ENCODE measurements around the gene ZFYVE9.

The ZFYVE9 gene

DNA sequence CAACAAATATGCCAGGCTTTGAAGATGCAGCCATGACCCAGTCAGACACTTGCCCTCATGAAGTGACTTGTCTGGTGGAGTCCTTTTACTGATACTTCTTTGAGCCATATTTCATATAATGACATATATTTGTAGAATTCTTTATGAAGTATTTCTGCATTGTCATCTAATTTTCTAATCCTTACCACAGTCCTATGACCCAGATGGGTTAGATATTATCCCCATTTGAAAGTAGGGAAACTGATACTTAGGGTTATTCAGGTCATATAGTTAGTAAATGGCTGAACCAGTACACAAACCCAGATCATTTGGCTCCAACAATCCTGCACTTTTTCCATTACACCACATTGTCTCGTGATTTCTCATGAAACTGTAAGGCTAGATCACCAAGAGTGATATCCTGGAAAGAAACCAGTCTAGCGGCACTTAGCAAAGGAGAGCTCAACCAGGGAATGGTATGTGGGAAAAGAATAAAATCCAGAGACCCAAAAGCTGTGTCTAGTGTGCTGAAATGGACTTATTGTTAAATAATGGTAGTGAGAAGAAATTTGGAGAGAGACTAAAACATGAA lies 49.6 kb downstream of the ZFYVE9 start:
- Histone ChIP-seq H3K9me3 (ENCODE audit: control insufficient read depth, insufficient read depth, low read depth, low read length) (no peaks in the 10 kb centered on the region), H3K4me3 (ENCODE audit: low read depth, low read length) (no peak overlapping the region), H3K4me1 (ENCODE audit: control insufficient read depth, insufficient read depth, low read length) (peaks cover 8% of the 10 kb centered on the region; the same call in 1 of the 2 replicates), H3K36me3 (ENCODE audit: control insufficient read depth in 2 of 2, insufficient read depth in 1 of 2, low read length in 2 of 2) (no peaks in the 10 kb centered on the region), H3K27ac (ENCODE audit: extremely low read depth, low read depth, low read length) (no peak overlapping the region)
- ChIA-PET CTCF (no interaction called here), POLR2A (no interaction called here)
- TF ChIP-seq ZBTB17 (tag by site-specific recombination; IDR thresholded peaks at IDR 0.05) (no peak), ZFP37 (tag by site-specific recombination; IDR thresholded peaks at IDR 0.05) (no peak), ZNF184 (tag by site-specific recombination; IDR thresholded peaks at IDR 0.05) (no peak), ZNF157 (tag by site-specific recombination; IDR thresholded peaks at IDR 0.05) (no peak), ZNF423 (tag by site-specific recombination; IDR thresholded peaks at IDR 0.05) (no peak)
- TF ChIP-seq, protein P1, sequence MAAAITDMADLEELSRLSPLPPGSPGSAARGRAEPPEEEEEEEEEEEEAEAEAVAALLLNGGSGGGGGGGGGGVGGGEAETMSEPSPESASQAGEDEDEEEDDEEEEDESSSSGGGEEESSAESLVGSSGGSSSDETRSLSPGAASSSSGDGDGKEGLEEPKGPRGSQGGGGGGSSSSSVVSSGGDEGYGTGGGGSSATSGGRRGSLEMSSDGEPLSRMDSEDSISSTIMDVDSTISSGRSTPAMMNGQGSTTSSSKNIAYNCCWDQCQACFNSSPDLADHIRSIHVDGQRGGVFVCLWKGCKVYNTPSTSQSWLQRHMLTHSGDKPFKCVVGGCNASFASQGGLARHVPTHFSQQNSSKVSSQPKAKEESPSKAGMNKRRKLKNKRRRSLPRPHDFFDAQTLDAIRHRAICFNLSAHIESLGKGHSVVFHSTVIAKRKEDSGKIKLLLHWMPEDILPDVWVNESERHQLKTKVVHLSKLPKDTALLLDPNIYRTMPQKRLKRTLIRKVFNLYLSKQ (tag by site-specific recombination; IDR thresholded peaks at IDR 0.05; ENCODE audit: borderline replicate concordance) = no peak

DNA sequence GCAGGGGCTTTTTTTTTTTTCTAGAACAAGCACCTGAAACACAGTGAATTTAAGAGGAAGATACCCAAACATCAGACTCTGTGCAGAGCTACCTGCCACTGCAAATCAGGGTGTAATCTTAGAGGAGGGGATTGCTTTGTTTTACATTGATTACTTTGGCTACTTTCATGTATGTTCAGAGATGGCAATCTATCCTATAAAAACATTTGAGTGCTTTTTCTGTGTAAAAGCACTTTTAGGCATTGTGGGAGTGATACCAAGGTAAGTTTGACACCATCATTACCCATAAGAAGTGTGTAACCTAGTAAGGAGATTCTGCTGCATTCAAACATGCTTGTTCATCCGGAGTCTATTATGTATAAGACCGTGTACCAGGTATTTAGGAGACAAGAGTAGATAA lies 50.1 kb downstream of the ZFYVE9 start:
- Histone ChIP-seq H3K9me3 (ENCODE audit: control insufficient read depth, insufficient read depth, low read depth, low read length) (no peaks in the 10 kb centered on the region), H3K4me1 (ENCODE audit: control insufficient read depth, insufficient read depth, low read length) (peaks cover 8% of the 10 kb centered on the region; the same call in 1 of the 2 replicates), H3K36me3 (ENCODE audit: control insufficient read depth in 2 of 2, insufficient read depth in 1 of 2, low read length in 2 of 2) (no peaks in the 10 kb centered on the region), H3K27ac (ENCODE audit: extremely low read depth, low read depth, low read length) (no peak overlapping the region), H3K4me3 (ENCODE audit: low read depth, low read length) (no peak overlapping the region)
- ChIA-PET POLR2A (no interaction called here), CTCF (no interaction called here)
- TF ChIP-seq OSR2 (tag by site-specific recombination; IDR thresholded peaks at IDR 0.05) (0 out of 2 replicates have a peak, but pooled peaks have one; percentile 22), ZXDB (tag by site-specific recombination; IDR thresholded peaks at IDR 0.05) (no peak), ZFP3 (tag by site-specific recombination; IDR thresholded peaks at IDR 0.05; ENCODE audit: low read depth) (no peak)
- TF ChIP-seq, protein P2, sequence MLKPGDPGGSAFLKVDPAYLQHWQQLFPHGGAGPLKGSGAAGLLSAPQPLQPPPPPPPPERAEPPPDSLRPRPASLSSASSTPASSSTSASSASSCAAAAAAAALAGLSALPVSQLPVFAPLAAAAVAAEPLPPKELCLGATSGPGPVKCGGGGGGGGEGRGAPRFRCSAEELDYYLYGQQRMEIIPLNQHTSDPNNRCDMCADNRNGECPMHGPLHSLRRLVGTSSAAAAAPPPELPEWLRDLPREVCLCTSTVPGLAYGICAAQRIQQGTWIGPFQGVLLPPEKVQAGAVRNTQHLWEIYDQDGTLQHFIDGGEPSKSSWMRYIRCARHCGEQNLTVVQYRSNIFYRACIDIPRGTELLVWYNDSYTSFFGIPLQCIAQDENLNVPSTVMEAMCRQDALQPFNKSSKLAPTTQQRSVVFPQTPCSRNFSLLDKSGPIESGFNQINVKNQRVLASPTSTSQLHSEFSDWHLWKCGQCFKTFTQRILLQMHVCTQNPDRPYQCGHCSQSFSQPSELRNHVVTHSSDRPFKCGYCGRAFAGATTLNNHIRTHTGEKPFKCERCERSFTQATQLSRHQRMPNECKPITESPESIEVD (tag by site-specific recombination; IDR thresholded peaks at IDR 0.05) = peak; percentile 60; the same call in 1 of the 2 replicates

DNA sequence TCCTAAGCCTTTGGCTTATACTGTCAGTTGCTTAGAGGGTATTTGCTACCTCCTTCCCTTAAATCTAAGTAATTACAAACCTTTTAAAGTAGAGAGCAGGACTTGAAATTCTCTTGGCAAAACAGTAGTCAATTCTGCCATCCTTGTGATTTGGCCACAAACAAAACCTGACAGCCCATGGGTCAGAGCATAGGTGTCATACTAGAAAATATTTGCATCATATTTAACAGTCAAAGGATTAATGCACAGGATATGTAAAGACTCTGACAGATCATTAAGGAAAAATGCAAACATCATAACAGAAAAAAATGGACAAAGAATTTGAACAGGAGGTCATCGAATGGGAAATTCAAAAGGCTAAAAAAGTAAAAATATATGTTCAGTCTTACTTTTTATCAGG lies 50.5 kb downstream of the ZFYVE9 start:
- CTCF ChIA-PET = no interaction called here
- POLR2A ChIA-PET = no interaction called here
- TF ChIP-seq, protein P3, sequence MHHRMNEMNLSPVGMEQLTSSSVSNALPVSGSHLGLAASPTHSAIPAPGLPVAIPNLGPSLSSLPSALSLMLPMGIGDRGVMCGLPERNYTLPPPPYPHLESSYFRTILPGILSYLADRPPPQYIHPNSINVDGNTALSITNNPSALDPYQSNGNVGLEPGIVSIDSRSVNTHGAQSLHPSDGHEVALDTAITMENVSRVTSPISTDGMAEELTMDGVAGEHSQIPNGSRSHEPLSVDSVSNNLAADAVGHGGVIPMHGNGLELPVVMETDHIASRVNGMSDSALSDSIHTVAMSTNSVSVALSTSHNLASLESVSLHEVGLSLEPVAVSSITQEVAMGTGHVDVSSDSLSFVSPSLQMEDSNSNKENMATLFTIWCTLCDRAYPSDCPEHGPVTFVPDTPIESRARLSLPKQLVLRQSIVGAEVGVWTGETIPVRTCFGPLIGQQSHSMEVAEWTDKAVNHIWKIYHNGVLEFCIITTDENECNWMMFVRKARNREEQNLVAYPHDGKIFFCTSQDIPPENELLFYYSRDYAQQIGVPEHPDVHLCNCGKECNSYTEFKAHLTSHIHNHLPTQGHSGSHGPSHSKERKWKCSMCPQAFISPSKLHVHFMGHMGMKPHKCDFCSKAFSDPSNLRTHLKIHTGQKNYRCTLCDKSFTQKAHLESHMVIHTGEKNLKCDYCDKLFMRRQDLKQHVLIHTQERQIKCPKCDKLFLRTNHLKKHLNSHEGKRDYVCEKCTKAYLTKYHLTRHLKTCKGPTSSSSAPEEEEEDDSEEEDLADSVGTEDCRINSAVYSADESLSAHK (tag by site-specific recombination; IDR thresholded peaks at IDR 0.05) = no peak
- no peak for TF ChIP-seq GLIS1 (tag by site-specific recombination; IDR thresholded peaks at IDR 0.05)
- no peak for TF ChIP-seq ZNF596 (tag by site-specific recombination; IDR thresholded peaks at IDR 0.05)
- TF ChIP-seq, protein P4, sequence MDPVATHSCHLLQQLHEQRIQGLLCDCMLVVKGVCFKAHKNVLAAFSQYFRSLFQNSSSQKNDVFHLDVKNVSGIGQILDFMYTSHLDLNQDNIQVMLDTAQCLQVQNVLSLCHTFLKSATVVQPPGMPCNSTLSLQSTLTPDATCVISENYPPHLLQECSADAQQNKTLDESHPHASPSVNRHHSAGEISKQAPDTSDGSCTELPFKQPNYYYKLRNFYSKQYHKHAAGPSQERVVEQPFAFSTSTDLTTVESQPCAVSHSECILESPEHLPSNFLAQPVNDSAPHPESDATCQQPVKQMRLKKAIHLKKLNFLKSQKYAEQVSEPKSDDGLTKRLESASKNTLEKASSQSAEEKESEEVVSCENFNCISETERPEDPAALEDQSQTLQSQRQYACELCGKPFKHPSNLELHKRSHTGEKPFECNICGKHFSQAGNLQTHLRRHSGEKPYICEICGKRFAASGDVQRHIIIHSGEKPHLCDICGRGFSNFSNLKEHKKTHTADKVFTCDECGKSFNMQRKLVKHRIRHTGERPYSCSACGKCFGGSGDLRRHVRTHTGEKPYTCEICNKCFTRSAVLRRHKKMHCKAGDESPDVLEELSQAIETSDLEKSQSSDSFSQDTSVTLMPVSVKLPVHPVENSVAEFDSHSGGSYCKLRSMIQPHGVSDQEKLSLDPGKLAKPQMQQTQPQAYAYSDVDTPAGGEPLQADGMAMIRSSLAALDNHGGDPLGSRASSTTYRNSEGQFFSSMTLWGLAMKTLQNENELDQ (tag by site-specific recombination; IDR thresholded peaks at IDR 0.05; ENCODE audit: low read depth) = no peak
- TF ChIP-seq, protein P5, sequence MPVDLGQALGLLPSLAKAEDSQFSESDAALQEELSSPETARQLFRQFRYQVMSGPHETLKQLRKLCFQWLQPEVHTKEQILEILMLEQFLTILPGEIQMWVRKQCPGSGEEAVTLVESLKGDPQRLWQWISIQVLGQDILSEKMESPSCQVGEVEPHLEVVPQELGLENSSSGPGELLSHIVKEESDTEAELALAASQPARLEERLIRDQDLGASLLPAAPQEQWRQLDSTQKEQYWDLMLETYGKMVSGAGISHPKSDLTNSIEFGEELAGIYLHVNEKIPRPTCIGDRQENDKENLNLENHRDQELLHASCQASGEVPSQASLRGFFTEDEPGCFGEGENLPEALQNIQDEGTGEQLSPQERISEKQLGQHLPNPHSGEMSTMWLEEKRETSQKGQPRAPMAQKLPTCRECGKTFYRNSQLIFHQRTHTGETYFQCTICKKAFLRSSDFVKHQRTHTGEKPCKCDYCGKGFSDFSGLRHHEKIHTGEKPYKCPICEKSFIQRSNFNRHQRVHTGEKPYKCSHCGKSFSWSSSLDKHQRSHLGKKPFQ (tag by site-specific recombination; IDR thresholded peaks at IDR 0.05) = no peak
- no peak for TF ChIP-seq KLF9 (tag by site-specific recombination; IDR thresholded peaks at IDR 0.05; ENCODE audit: low read depth)
- no peak for TF ChIP-seq ZFHX2 (tag by site-specific recombination; conservative IDR thresholded peaks at IDR 0.05)
- no peak for TF ChIP-seq ZNF121 (tag by site-specific recombination; IDR thresholded peaks at IDR 0.05)
- TF ChIP-seq ZNF510 (tag by site-specific recombination; IDR thresholded peaks at IDR 0.05; ENCODE audit: insufficient replicate concordance) = no peak
- TF ChIP-seq ZNF404 (tag by site-specific recombination; IDR thresholded peaks at IDR 0.05) = no peak
- no peak for TF ChIP-seq ZNF660 (tag by site-specific recombination; IDR thresholded peaks at IDR 0.05)

More for the DNA sequence above, 50.5 kb downstream of the ZFYVE9 start:
- H3K9me3 ChIP-seq (ENCODE audit: control insufficient read depth, insufficient read depth, low read depth, low read length) = no peaks in the 10 kb centered on the region
- H3K27ac ChIP-seq (ENCODE audit: extremely low read depth, low read depth, low read length) = no peak overlapping the region
- H3K36me3 ChIP-seq (ENCODE audit: control insufficient read depth in 2 of 2, insufficient read depth in 1 of 2, low read length in 2 of 2) = no peaks in the 10 kb centered on the region
- H3K4me3 ChIP-seq (ENCODE audit: low read depth, low read length) = no peak overlapping the region
- H3K4me1 ChIP-seq (ENCODE audit: control insufficient read depth, insufficient read depth, low read length) = peaks cover 8% of the 10 kb centered on the region; the same call in 1 of the 2 replicates

Data from HEK293 (cell line).